Rectal smooth muscle tissue (tissue), 1 donor: ENCODE results near the gene PTCHD4.

Experiments used
- H3K27ac ChIP-seq: one replicate; pipeline ENCODE4 v1.7.0; 2013; ENCODE audit warnings: low read depth, low read length, inconsistent platforms
- H3K27me3 ChIP-seq: one replicate; pipeline ENCODE4 v1.7.0; 2013; ENCODE audit warnings: low read length; ENCODE audit not compliant: control insufficient read depth, insufficient read depth
- H3K36me3 ChIP-seq: one replicate; pipeline ENCODE4 v1.7.0; 2013; ENCODE audit warnings: low read length; ENCODE audit not compliant: control insufficient read depth, insufficient read depth
- H3K4me1 ChIP-seq: one replicate; pipeline ENCODE4 v1.7.0; 2013; ENCODE audit warnings: low read length; ENCODE audit not compliant: control insufficient read depth, insufficient read depth
- H3K4me3 ChIP-seq: one replicate; pipeline ENCODE4 v1.7.0; 2013; ENCODE audit warnings: low read length
- H3K9ac ChIP-seq: one replicate; pipeline ENCODE4 v1.7.0; 2013; ENCODE audit warnings: low read length

PTCHD4 gene

GRCh38 chr6:48090546-48090945 lies 20.5 kb downstream of the PTCHD4 start:
- no peak overlapping the region for H3K27ac ChIP-seq
- H3K9ac ChIP-seq: no peak overlapping the region
- H3K4me1 ChIP-seq: no peaks in the 10 kb centered on the region
- H3K36me3 ChIP-seq: no peaks in the 10 kb centered on the region
- no peaks in the 10 kb centered on the region for H3K27me3 ChIP-seq
- no peak overlapping the region for H3K4me3 ChIP-seq

GRCh38 chr6:48087448-48087847 lies 23.5 kb downstream of the PTCHD4 start:
- Histone ChIP-seq H3K4me1 (no peaks in the 10 kb centered on the region), H3K9ac (no peak overlapping the region), H3K36me3 (no peaks in the 10 kb centered on the region), H3K27me3 (no peaks in the 10 kb centered on the region), H3K4me3 (no peak overlapping the region), H3K27ac (no peak overlapping the region)

- Histone ChIP-seq H3K27me3 (no peaks in the 10 kb centered on the region), H3K4me1 (no peaks in the 10 kb centered on the region), H3K4me3 (no peak overlapping the region), H3K27ac (no peak overlapping the region), H3K9ac (no peak overlapping the region), H3K36me3 (no peaks in the 10 kb centered on the region)
Measured at GRCh38 chr6:48086187-48086586, 24.8 kb downstream of the PTCHD4 start.

- no peaks in the 10 kb centered on the region for H3K4me1 ChIP-seq
- no peak overlapping the region for H3K27ac ChIP-seq
- H3K27me3 ChIP-seq: no peaks in the 10 kb centered on the region
- H3K36me3 ChIP-seq: no peaks in the 10 kb centered on the region
- H3K4me3 ChIP-seq: no peak overlapping the region
- H3K9ac ChIP-seq: no peak overlapping the region
Measured at GRCh38 chr6:48085131-48085741, 25.8 kb downstream of the PTCHD4 start.

- Histone ChIP-seq H3K4me3 (no peak overlapping the region), H3K27me3 (no peaks in the 10 kb centered on the region), H3K27ac (no peak overlapping the region), H3K9ac (no peak overlapping the region), H3K4me1 (no peaks in the 10 kb centered on the region), H3K36me3 (no peaks in the 10 kb centered on the region)
Measured at GRCh38 chr6:48084201-48084600, 26.8 kb downstream of the PTCHD4 start.

- Histone ChIP-seq H3K9ac (no peak overlapping the region), H3K27ac (no peak overlapping the region), H3K27me3 (no peaks in the 10 kb centered on the region), H3K4me3 (no peak overlapping the region), H3K36me3 (no peaks in the 10 kb centered on the region), H3K4me1 (no peaks in the 10 kb centered on the region)
Measured at GRCh38 chr6:48080227-48081009, 30.6 kb downstream of the PTCHD4 start.

GRCh38 chr6:48078120-48078519 lies 32.9 kb downstream of the PTCHD4 start:
- H3K9ac ChIP-seq: no peak overlapping the region
- no peaks in the 10 kb centered on the region for H3K4me1 ChIP-seq
- H3K36me3 ChIP-seq: no peaks in the 10 kb centered on the region
- no peak overlapping the region for H3K4me3 ChIP-seq
- no peaks in the 10 kb centered on the region for H3K27me3 ChIP-seq
- no peak overlapping the region for H3K27ac ChIP-seq

- H3K27me3 ChIP-seq: no peaks in the 10 kb centered on the region
- H3K36me3 ChIP-seq: no peaks in the 10 kb centered on the region
- no peaks in the 10 kb centered on the region for H3K4me1 ChIP-seq
- H3K9ac ChIP-seq: no peak overlapping the region
- no peak overlapping the region for H3K27ac ChIP-seq
- H3K4me3 ChIP-seq: no peak overlapping the region
Measured at GRCh38 chr6:48075181-48075580, 35.8 kb downstream of the PTCHD4 start.

GRCh38 chr6:48073976-48074767 lies 36.8 kb downstream of the PTCHD4 start:
- Histone ChIP-seq H3K4me1 (no peaks in the 10 kb centered on the region), H3K27me3 (no peaks in the 10 kb centered on the region), H3K4me3 (no peak overlapping the region), H3K36me3 (no peaks in the 10 kb centered on the region), H3K27ac (no peak overlapping the region), H3K9ac (no peak overlapping the region)

GRCh38 chr6:48071833-48072232 lies 39.2 kb downstream of the PTCHD4 start:
- Histone ChIP-seq H3K36me3 (no peaks in the 10 kb centered on the region), H3K9ac (no peak overlapping the region), H3K4me1 (no peaks in the 10 kb centered on the region), H3K27ac (no peak overlapping the region), H3K27me3 (no peaks in the 10 kb centered on the region), H3K4me3 (no peak overlapping the region)

- Histone ChIP-seq H3K9ac (no peak overlapping the region), H3K27ac (no peak overlapping the region), H3K4me3 (no peak overlapping the region), H3K36me3 (no peaks in the 10 kb centered on the region), H3K27me3 (no peaks in the 10 kb centered on the region), H3K4me1 (no peaks in the 10 kb centered on the region)
Measured at GRCh38 chr6:48069280-48069679, 41.7 kb downstream of the PTCHD4 start.

GRCh38 chr6:48068278-48069251 lies 42.4 kb downstream of the PTCHD4 start:
- H3K27me3 ChIP-seq: no peaks in the 10 kb centered on the region
- H3K9ac ChIP-seq: no peak overlapping the region
- peak overlapping the region; percentile 22 for H3K4me3 ChIP-seq
- H3K36me3 ChIP-seq: no peaks in the 10 kb centered on the region
- H3K4me1 ChIP-seq: no peaks in the 10 kb centered on the region
- no peak overlapping the region for H3K27ac ChIP-seq
